ENCODE data around the gene PRKN.

- TF ChIP-seq, protein P1, sequence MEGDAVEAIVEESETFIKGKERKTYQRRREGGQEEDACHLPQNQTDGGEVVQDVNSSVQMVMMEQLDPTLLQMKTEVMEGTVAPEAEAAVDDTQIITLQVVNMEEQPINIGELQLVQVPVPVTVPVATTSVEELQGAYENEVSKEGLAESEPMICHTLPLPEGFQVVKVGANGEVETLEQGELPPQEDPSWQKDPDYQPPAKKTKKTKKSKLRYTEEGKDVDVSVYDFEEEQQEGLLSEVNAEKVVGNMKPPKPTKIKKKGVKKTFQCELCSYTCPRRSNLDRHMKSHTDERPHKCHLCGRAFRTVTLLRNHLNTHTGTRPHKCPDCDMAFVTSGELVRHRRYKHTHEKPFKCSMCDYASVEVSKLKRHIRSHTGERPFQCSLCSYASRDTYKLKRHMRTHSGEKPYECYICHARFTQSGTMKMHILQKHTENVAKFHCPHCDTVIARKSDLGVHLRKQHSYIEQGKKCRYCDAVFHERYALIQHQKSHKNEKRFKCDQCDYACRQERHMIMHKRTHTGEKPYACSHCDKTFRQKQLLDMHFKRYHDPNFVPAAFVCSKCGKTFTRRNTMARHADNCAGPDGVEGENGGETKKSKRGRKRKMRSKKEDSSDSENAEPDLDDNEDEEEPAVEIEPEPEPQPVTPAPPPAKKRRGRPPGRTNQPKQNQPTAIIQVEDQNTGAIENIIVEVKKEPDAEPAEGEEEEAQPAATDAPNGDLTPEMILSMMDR (IDR thresholded peaks at IDR 0.05; ENCODE audit: low read length) = no peak
- TF ChIP-seq EZH2 (IDR thresholded peaks at IDR 0.05; ENCODE audit: borderline replicate concordance, low read length) = no peak
Measured at GRCh38 chr6:162450358-162450757, 277.2 kb downstream of the PRKN start.

Measured in OCI-LY1 (cell line).